Natural killer cell (primary cell): ENCODE measurements around the gene VARS1. TPM values are rescaled to one million over a fixed set of nuclear protein-coding genes. Genes with fewer than 3 reads are reported as not detected.
"Not testable (repeated sequence)": the region's sequence is repeated elsewhere in the genome, so short reads cannot be mapped to it uniquely, and the experiment has no call there.

ENCODE experiments used
- ATAC-seq, 3 donors: fragments of 150-1000 bp in 2 of 3; fragments of 200-7000 bp in 1 of 3; cut with Tn5 transposase; 1 replicate in 1 of 3; 2 replicates in 2 of 3; pipeline ENCODE4 v1.10.0; 2021; ENCODE audit warnings: mild to moderate bottlenecking in 2 of 3, moderate library complexity in 2 of 3
- DNase-seq, 2 donors: peaks; one replicate each; pipeline versions ENCODE4 v3.0.0 to v3.0.0-alpha.2; 2013 to 2021; ENCODE audit warnings: mixed read lengths in 1 of 2
- H3K27ac ChIP-seq: one replicate; pipeline ENCODE4 v1.5.1; 2013; ENCODE audit warnings: mild to moderate bottlenecking, low read length
- H3K27me3 ChIP-seq: one replicate; pipeline ENCODE4 v1.6.1; 2013; ENCODE audit warnings: low read length; ENCODE audit not compliant: control insufficient read depth, insufficient read depth
- H3K36me3 ChIP-seq: one replicate; pipeline ENCODE4 v1.6.1; 2013; ENCODE audit warnings: low read length; ENCODE audit not compliant: control insufficient read depth, insufficient read depth
- H3K4me1 ChIP-seq: one replicate; pipeline ENCODE4 v1.6.1; 2013; ENCODE audit warnings: low read length; ENCODE audit not compliant: control insufficient read depth, insufficient read depth
- H3K4me3 ChIP-seq: one replicate; pipeline ENCODE4 v1.5.1; 2013; ENCODE audit warnings: low read length
- H3K9me3 ChIP-seq: one replicate; pipeline ENCODE4 v1.6.1; 2013; ENCODE audit warnings: low read length; ENCODE audit not compliant: control insufficient read depth, insufficient read depth
- H3K27ac Mint-ChIP-seq, 2 donors: one replicate each; pipeline ENCODE4 v1.8.0; 2022; ENCODE audit warnings: mild to moderate bottlenecking in 2 of 2, mixed read lengths in 2 of 2, moderate library complexity in 1 of 2
- H3K27me3 Mint-ChIP-seq, 2 donors: one replicate each; pipeline ENCODE4 v1.8.0; 2022; ENCODE audit warnings: low read depth in 2 of 2, mixed read lengths in 2 of 2
- H3K36me3 Mint-ChIP-seq: one replicate; pipeline ENCODE4 v1.8.0; 2022; ENCODE audit warnings: mixed read lengths
- H3K4me1 Mint-ChIP-seq, 2 donors: one replicate each; pipeline ENCODE4 v1.8.0; 2022; ENCODE audit warnings: mixed read lengths in 2 of 2
- H3K4me3 Mint-ChIP-seq: one replicate; pipeline ENCODE4 v1.8.0; 2022; ENCODE audit warnings: mild to moderate bottlenecking, moderate library complexity, mixed read lengths
- H3K9me3 Mint-ChIP-seq, 2 donors: one replicate each; pipeline ENCODE4 v1.8.0; 2022; ENCODE audit warnings: mixed read lengths in 2 of 2
- CTCF ChIP-seq: fragments of 200-600 bp; IDR thresholded peaks from one replicate; pipeline ENCODE4 v1.8.0; 2022; ENCODE audit warnings: antibody characterized with exemption
- WGBS: methylation state at CpG from one replicate; pipeline ENCODE4 v1.1.7; 2013; ENCODE audit warnings: missing lambda C conversion rate; ENCODE audit not compliant: insufficient coverage; 5-methylcytosine and 5-hydroxymethylcytosine counted together
- intact Hi-C: fragments of 100-400 bp; cut with micrococcal nuclease; formaldehyde crosslinking; loops from one replicate; pipeline ENCODE4 v1.14.2; 2022
- total RNA-seq, 4 donors: library from RNA; stranded (reverse); fragments of 120-200 nt in 1 of 4; gene quantifications; one replicate each; pipeline versions ENCODE4 v1.2.3 to v1.2.4, GENCODE V29; 2013 to 2022

The VARS1 gene
- total RNA-seq, 3 donors from 2014 or later (not counting 1 experiment from before 2014, with no cell fraction given): 45.2 to 58.6 (median 49.2) TPM

DNA sequence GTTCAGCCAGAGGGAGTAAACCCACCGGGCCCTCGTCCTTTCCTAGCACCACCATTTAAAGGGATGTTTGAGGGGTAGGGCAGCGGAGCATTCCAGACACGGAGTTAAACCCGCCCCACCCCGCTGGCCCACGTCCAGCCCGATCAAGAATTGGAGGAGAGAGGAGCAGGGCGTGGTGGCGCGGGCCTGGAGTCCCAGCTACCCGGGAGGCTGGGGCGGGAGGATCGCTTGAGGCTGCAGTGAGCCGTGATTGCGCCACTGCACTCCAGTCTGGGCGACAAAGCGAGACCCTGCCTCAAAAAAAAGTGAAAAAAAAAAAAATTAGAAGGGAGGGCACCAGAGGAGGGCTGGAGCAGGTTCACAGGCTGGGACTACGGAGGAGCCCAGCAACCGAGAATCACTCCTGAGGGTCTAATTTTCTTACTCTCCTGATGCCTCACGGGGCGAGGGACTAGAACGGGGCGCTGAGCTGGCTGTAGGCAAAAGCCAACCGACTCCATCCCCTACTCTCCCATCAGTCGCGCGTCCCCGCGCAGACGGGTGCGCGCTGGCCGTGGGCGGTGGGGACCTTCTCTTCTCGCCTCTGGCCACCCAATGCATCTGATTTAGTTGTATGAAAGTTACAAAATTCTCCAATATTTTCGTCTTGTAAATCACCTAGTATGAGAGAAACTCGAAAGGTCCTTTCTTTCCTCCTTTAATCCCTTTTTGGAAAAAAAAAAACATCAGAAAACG lies 25.9 kb upstream of the VARS1 start:
- Histone ChIP-seq H3K4me1 (peaks cover 40% of the 10 kb centered on the region), H3K27ac (peak overlapping the region; percentile 76), H3K36me3 (no peaks in the 10 kb centered on the region), H3K27me3 (no peaks in the 10 kb centered on the region), H3K4me3 (peak overlapping the region; percentile 54), H3K9me3 (no peaks in the 10 kb centered on the region)
- Mint-ChIP-seq H3K36me3 (no peaks in the 10 kb centered on the region), H3K27ac (peak overlapping the region; percentile 92 to 94), H3K9me3 (no peaks in the 10 kb centered on the region), H3K4me3 (peak overlapping the region; percentile 93), H3K4me1 (peaks cover 27 to 31% of the 10 kb centered on the region in 2 donors), H3K27me3 (no peaks in the 10 kb centered on the region)
- DNase-seq: no peak
- 8% methylated on average over 36 of the region's 39 CpGs for WGBS
- TF ChIP-seq CTCF: no peak
- ATAC-seq: peak; percentile 53 to 59 (median 55)
- intact Hi-C loops: no loop called here

DNA sequence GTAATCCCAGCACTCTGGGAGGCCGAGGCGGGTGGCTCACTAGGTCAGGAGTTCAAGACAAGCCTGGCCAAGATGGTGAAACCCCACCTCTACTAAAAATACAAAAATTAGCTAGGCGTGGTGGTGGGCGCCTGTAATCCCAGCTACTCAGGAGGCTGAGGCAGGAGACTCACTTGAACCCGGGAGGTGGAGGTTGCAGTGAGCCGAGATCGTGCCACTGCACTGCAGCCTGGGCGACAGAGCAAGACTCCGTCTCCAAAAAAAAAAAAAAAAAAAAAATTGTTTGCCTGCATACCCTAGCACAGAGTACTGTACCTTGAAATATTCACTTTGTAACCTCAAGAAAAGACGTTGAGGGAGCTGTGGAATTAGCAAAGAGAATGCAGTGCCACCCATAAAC lies 24.8 kb upstream of the VARS1 start:
- H3K4me1 ChIP-seq: peaks cover 32% of the 10 kb centered on the region
- WGBS: 96% methylated on average over 8 of the region's 10 CpGs
- H3K9me3 Mint-ChIP-seq, intact Hi-C loops, H3K4me3 ChIP-seq, H3K36me3 Mint-ChIP-seq, DNase-seq, H3K9me3 ChIP-seq, H3K27me3 Mint-ChIP-seq, H3K36me3 ChIP-seq, H3K27ac ChIP-seq, ATAC-seq, H3K27me3 ChIP-seq: not testable (repeated sequence)
- peak overlapping the region in 1 of 2 donors; percentile 92 for H3K27ac Mint-ChIP-seq
- H3K4me3 Mint-ChIP-seq: peak overlapping the region; percentile 93
- H3K4me1 Mint-ChIP-seq: peaks cover 27 to 31% of the 10 kb centered on the region in 2 donors

DNA sequence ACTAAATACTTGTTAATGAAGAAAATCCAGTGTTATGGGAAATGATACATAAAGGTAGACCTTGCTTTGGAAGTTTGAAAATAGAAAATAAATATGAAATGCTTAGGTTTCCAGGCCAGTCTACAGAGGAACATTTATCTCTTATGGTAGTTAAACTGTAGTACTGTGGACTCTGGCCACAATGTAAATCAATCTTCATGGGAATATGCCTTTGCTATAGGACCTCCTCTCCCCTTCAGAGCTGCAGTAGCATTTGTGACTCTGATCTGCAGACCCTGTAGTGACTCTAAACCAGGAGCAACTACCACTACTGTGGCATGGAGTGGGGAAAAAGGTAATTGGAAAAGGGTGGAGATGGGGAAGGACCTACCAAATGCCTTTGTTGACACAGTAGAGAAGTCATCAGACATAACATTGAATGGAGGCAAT lies 24.3 kb upstream of the VARS1 start:
- intact Hi-C loops: no loop called here
- H3K9me3 Mint-ChIP-seq: no peaks in the 10 kb centered on the region
- no peak overlapping the region for H3K27ac ChIP-seq
- no peaks in the 10 kb centered on the region for H3K9me3 ChIP-seq
- peak overlapping the region; percentile 70 for H3K4me3 Mint-ChIP-seq
- no peaks in the 10 kb centered on the region for H3K36me3 Mint-ChIP-seq
- H3K4me1 Mint-ChIP-seq: peaks cover 30 to 31% of the 10 kb centered on the region in 2 donors
- no peaks in the 10 kb centered on the region for H3K36me3 ChIP-seq
- DNase-seq (no peak), ATAC-seq (no peak)
- no peak for TF ChIP-seq CTCF
- H3K27ac Mint-ChIP-seq: no peak overlapping the region
- no peaks in the 10 kb centered on the region for H3K27me3 ChIP-seq
- H3K4me3 ChIP-seq: no peak overlapping the region
- no peaks in the 10 kb centered on the region for H3K27me3 Mint-ChIP-seq
- peaks cover 32% of the 10 kb centered on the region for H3K4me1 ChIP-seq

- intact Hi-C loops, ATAC-seq, H3K36me3 Mint-ChIP-seq, H3K27me3 ChIP-seq, H3K9me3 Mint-ChIP-seq, H3K36me3 ChIP-seq, H3K9me3 ChIP-seq, H3K27me3 Mint-ChIP-seq: not testable (repeated sequence)
- H3K4me3 ChIP-seq: peak overlapping the region; percentile 58
- H3K27ac ChIP-seq: peak overlapping the region; percentile 75
- 34% methylated on average over 5 of the region's 8 CpGs for WGBS
- H3K4me3 Mint-ChIP-seq: peak overlapping the region; percentile 92
- DNase-seq: peak in 1 of 2 donors; percentile 36
- peak overlapping the region; percentile 85 to 88 for H3K27ac Mint-ChIP-seq
- H3K4me1 ChIP-seq: peaks cover 42% of the 10 kb centered on the region
- peaks cover 38 to 41% of the 10 kb centered on the region in 2 donors for H3K4me1 Mint-ChIP-seq
These were observed 22.5 kb upstream of the VARS1 start for GRCh38 chr6:31817929-31818511.

DNA sequence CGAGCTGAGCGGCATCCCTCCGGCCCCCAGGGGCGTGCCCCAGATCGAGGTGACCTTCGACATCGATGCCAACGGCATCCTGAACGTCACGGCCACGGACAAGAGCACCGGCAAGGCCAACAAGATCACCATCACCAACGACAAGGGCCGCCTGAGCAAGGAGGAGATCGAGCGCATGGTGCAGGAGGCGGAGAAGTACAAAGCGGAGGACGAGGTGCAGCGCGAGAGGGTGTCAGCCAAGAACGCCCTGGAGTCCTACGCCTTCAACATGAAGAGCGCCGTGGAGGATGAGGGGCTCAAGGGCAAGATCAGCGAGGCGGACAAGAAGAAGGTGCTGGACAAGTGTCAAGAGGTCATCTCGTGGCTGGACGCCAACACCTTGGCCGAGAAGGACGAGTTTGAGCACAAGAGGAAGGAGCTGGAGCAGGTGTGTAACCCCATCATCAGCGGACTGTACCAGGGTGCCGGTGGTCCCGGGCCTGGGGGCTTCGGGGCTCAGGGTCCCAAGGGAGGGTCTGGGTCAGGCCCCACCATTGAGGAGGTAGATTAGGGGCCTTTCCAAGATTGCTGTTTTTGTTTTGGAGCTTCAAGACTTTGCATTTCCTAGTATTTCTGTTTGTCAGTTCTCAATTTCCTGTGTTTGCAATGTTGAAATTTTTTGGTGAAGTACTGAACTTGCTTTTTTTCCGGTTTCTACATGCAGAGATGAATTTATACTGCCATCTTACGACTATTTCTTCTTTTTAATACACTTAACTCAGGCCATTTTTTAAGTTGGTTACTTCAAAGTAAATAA lies 21.8 kb upstream of the VARS1 start:
- peak overlapping the region; percentile 75 for H3K27ac ChIP-seq
- H3K36me3 ChIP-seq, intact Hi-C loops, H3K27me3 ChIP-seq, H3K9me3 Mint-ChIP-seq, H3K36me3 Mint-ChIP-seq, H3K27me3 Mint-ChIP-seq, H3K9me3 ChIP-seq: not testable (repeated sequence)
- Mint-ChIP-seq H3K27ac (peak overlapping the region; percentile 85 to 88), H3K4me1 (peaks cover 37 to 38% of the 10 kb centered on the region in 2 donors), H3K4me3 (peak overlapping the region; percentile 92)
- peaks cover 36% of the 10 kb centered on the region for H3K4me1 ChIP-seq
- H3K4me3 ChIP-seq: peak overlapping the region; percentile 58
- peak in 1 of 2 donors; percentile 69 for DNase-seq
- peak; percentile 16 to 39 (median 35) for ATAC-seq
- 10% methylated on average over 13 of the region's 37 CpGs for WGBS
